Measurements from ENCODE around the gene TLCD3B.
A peak's percentile ranks its signal among the peaks of the same experiment; 100 is the strongest.

TLCD3B gene

DNA sequence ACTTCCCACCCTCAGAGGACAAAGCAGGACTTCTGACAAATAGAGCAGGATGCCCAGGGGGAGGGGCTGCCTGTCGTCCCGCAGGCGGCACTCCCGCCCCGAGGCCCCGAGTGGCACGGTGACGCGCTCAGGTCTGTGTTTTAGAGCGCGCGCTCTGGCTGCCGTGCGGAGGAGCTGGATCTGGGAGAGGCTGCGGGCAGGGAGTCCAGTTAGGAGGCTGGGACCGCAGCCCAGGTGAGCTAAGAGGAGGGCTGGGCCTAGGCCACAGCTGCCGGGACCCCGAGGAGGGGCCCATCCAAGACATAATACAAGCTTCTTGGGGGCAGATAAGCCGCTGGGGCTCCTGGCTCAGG is 26.7 kb downstream of the TLCD3B start:
- no peak for DNase-seq

DNA sequence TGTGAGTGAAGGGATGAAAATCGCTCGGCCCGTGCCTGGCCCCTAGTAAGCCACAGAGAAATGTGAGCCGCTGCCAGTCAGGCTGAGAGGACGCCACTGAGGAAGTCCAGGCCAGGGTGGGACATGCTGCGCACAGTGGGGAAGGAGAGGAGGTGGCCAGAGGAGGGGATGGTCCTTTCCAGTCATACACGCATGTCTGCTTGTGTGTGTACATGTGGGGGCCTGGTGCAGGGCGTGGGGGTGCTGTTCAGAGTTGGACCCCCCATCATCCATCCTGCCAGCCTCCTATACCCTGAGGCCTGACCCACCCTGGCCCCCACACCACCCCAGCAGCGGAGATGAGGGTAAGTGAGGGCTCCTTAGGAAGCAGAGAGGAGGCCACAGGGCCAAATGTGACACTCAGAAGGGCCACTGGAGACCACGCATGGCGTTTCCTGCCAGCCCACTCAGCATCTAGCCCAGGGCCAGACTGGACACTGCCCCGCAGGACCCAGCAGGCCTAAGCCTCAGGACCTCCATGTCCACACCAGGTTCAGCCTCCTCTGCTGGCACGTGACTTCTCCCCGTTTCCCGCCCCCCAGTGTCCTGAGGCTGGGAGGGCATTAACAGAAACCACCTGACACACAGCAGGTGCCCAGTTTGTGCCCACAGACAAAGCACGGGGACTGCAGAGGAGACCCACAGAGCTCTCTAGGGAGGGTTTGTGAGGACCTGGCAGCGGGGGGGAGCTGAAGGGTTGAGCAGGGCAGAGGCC is 27.2 kb downstream of the TLCD3B start:
- DNase-seq = no peak

DNA sequence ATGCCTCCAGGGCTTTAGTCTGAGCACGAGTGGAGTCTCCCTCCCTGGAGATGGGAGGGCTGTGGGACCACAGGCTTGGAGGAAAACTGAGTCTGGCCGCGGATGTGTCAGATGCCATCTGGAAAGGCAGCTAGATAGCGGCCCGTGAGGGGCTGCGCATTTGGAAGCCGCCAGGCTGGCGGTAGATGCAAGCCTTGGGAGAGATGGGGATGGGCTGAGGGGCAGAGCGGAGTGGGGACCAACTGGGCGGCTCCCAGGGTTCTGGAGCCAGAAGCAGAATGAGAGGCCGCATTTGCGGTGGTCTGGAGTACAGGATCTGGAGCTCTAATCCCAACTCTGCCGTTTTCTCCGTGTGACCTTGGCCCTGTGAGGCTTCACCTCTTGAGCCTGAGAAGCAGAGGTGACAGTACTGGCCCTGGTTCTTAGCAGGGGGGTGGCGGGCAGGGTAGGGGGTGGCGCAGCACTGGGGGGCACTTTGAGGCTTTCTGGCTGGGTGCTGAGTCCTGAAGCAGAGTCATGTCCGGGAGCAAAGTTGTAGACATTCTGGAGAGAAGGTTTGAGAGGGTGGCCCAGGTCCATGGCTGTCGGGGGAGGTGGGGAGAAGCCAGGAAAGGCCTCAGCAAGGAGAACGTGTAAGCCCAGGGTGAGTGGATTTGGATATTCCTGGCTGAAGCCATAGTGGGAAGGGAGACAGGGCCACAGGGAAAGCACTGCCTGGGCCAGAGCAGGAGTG is 28.3 kb downstream of the TLCD3B start:
- DNase-seq = no peak

DNA sequence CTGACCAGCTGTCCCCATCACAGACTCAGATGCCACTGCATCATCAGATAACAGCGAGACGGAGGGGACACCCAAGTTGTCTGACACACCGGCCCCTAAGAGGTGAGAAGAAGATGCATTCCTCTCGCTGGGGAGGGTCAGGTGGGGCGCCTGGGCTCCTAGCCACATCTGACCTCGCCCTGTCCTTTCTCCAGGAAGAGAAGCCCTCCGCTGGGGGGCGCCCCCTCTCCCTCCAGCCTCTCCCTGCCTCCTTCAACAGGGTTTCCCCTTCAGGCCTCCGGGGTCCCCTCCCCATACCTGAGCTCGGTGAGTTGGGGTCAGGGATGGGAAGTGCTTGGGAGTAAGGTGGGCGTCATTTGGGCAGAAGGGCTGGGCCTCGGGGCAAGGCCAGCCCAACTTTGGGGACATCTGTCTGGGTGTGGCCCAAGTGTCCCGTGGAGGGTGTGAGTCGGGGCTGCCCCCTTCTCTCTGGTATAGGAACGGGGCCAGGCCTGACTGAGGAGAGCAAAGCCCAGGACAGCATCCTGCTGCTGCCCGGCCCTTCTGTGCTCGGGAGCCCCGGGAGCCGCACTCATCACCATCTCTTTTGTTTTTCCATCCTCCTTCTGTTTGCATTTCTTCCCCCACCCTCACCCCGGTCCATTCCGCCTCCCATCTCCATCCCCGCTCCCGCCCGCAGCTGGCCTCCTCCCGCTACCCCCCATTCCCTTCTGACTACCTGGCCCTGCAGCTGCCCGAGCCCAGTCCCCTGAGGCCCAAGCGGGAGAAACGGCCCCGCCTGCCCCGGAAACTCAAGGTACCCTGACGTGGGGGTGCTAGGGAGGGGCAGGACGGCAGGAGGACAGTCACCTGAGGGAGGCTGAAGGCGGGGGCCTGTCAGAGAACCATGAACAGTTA is 30.1 kb downstream of the TLCD3B start:
- no peak for DNase-seq

DNA sequence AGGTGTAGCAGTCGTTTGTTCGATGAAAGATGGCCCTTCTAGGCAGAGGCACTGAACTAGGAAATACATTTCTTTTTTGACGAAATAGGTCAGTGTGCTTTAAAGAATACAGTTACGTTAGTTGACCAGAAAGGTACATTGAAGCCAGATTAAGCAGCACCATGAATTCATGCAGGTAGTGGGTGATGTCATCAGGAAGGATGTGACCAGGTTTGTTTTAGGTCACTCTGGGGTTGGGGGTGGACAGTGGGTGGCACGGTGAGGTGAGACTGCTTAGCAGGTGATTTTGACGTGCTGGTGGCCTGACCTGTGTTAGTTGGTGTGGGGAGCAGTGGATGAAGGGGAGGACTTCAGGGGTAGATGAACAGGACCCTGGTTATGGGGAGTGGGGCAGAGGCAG is 31.5 kb downstream of the TLCD3B start:
- no peak for DNase-seq

DNA sequence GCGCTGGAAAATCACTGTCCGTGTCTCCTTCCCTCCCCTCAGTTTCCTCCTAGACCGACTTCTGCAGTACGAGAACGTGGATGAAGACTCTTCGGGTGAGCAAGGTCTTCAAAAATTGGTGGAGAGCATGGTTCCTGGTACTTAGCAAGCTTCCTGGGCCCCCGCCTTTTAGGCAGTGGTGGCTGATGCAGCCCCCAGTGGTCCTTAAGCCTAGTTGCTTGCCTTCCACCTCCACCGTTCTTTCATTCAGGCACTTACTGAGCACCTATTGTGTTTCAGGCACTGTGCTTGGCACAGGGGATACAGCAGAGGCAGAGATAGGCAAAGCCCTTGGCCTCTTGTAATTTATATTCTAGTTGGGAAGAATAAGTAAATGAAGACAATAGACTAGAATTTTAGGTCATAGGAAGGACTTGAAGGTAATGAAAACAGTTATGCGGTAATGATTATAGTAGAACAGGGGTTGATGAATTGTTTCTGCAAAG is 34.3 kb downstream of the TLCD3B start:
- no peak for DNase-seq

DNA sequence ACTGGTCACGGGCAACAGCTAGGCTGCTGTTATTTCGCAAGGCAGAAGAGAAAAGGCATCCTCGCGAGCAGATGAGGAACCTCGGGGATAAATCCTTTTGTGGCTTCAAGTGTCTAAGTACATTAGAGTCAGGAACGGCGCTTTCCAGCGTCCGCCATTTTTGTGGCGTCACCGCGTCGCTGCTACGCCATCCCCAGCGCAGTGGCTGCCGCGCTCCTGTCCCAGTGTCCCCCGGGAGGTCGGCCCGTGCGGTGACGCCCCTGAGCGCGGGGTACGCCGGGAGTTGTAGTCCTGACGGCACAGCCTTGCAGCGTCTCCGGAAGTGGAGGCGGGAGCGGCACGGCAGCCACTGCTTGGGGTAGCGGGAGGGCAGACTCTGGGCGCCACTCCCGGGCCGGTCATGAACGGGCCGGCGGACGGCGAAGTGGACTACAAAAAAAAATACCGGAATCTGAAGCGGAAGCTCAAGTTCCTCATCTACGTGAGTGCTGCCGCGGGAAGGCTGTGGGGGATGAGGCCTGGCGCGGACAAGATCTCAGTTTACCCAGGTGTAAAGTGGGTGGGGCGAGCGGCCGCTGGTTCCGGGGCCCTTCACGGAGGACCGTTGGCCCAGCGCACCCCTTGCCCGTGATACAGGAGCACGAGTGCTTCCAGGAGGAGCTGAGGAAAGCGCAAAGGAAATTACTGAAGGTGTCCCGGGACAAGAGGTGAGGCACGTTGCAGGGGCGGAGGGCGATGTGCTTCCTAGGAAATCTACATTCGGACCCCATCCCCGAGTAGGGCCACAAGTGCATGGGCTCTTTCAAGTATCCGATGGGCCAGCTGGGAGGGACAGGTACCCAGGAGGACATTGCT is 34.9 kb downstream of the TLCD3B start, which contains the start of gene INO80E:
INO80E (plus strand) TSS at position 331 of the 855 bp plus-strand sequence; CDS start at position 401, 70 bp downstream.
- peak; percentile 98 to 99 for DNase-seq

DNA sequence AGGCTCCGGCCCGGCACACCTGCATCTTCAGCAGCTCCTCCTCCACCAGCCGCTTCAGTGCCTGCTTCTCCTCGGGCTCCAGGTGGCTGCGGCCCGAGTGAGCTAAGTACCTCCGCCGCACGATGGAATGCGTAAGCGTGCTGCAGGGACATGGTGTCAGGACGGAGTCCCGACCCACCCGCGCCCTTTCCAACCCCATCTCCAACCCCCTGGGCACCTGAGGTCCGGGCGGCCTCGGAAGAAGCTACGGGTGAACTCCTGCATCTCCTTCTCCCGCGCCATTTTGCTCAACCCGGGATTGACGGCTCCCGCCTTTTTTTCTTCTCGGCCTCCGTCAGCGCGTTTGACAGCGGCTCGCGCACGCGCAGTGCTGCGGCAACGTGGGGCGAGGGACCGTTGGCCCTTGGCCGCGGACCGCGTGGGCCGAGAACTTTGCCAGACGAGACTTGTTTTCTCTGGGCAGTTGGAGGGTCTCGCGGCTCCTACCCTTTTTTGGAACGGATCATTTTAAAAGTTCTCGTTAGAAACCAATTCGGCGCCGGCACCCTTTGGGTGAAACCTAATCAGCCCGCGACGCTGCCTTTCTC is 35.7 kb downstream of the TLCD3B start, which contains the start of gene HIRIP3:
HIRIP3 (minus strand) TSS at position 294 of the 587 bp plus-strand sequence; CDS start at position 282, 12 bp downstream.
- peak; percentile 83 to 90 for DNase-seq

DNA sequence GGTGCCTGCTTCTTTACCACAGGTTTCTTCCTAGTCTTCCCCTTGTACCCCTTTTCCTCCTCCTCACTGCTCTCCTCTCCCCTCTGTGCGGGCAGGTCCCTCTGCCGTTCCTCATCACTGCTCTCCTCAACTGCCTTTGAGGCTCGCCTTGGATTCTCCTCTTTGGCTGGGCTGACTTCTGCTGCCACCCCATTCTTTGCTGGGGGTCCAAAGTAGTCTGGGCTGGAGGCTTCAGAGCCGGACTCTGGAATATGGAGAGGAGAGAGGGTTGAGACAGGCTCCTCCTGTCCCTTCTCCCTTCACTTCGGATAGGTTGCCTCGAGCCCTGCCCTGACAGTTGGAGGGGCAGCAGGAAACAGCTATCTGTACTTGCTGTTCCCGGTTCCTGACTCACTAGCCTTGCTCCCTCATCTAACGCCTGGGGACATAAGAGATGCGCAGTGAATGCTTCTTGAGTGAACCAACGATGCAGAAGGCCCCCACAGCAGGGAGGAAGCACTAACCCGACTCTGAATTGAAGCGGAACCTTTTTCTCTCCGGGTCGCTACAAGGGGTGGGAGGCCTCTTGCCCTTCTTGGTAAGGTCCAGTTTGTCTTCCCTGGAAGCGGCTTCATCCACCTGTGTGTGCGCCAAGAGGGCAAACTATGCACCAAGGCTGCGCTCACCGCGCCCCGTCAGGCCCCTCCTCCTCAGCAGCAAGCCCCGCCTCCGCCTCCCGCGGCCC is 36.3 kb downstream of the TLCD3B start:
- DNase-seq = no peak

DNA sequence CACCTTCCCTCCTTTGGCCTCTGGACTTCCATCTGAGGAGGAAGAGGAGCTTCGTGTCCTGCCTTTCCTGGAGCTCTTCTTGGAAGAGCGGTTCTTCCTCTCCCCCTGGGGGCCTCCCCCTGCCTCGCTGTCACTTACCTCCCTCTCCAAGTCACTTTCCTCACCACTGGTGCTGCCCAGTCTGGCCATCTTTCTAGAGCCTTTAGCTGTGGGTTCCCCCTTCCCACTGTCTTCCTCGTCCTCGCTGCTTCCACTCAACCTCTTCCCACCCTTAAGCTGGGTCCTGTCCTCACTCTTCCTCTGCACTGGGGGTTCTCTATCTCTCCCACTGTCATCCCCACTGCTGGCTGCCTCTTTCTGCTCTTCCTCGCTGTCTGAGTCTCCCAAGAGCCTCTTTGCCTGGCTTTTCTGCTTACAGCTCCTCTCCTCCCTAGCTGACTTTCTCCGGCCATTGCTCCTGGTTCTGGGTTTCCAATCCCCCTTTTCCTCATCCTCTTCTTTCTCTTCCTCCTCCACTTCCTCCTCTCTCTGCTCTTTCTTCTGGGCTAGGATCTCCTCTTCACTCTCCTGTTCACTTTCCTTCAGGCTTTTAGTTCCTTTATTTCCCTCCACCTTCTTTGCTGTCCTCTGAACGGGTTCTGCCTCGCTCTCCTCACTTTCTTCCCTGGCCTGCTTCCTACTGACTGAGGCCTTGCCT is 37.0 kb downstream of the TLCD3B start:
- DNase-seq = no peak

DNA sequence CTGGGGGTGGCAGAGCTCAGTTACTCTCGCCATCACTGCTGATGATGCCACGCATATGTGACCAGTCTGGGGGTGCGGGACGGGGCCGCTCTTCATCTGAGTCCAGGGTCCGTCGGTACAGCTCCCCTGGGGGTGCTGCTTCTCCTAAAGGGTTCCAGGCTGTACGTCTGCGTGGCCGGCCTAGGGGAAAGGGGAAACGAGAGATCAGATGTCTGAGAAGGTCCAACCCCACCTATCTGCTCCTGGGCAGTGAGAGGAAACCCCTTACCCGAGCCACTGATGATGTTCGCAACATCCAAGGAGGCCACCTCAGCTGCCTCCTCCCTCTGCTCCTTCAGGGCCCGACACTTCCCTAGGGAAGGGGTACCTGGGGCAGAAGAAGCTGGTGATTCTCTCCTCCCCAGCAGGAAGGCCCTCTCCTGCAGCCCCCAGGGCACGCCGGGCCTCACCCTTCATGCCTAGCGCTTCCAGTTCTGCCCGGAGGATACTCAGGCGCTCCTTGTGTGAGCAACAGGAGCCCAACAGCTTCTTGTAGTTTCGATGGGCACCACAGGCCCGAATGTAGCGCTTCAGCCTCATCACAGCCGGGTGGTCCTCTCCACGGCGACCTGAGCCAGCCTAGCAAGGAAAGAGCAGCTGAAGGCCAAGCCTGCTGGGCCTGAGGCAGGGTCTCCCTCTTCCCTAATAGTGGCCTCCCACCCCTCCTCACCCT is 37.7 kb downstream of the TLCD3B start:
- no peak for DNase-seq

DNA sequence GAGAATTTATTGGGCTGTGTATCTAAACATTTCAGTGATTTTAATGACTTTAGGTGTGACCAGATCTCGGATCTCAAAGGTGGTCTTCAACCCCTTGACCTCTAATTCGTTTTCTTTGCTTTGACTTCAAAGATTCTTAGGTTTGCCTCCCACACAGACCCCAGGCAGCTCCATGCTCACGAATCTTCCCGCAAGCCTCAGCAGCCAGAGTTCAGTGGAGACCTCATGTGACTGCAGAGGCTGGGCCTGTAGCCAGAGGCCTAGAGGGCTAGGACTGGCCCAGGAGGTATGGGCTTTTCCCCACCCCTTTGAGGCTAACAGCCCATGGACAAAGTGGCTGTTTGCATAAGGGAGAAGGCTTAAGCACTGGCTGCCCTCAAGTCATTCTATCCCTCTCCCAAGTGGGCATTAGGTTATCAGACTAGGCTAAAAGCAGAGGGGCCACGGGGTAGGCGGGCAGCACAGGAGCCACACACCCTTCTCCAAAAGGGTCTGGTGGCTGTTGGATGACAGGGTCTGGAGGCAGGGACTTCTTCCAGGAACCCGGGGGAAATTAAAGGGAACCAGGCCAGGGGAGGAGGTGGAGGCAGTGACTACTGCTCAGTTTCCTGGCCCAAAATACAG is 38.6 kb downstream of the TLCD3B start:
- no peak for DNase-seq

DNA sequence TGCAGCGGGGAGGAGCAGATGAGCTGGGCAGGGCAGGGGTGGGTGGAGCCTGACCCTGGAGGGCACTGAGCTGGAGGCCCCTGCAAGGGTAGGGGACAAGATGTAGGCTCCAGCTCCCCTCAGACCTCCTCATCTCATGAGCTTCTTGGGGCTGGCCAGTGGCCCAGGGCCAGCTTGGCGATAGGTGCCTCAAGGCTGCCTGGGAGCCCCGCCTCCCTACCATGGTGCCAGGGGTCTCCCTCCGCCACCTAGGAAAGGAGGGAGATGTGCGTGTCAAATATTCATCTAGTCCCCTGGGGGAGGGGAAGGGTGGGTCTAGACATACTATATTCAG is 39.5 kb downstream of the TLCD3B start:
- no peak for DNase-seq

DNA sequence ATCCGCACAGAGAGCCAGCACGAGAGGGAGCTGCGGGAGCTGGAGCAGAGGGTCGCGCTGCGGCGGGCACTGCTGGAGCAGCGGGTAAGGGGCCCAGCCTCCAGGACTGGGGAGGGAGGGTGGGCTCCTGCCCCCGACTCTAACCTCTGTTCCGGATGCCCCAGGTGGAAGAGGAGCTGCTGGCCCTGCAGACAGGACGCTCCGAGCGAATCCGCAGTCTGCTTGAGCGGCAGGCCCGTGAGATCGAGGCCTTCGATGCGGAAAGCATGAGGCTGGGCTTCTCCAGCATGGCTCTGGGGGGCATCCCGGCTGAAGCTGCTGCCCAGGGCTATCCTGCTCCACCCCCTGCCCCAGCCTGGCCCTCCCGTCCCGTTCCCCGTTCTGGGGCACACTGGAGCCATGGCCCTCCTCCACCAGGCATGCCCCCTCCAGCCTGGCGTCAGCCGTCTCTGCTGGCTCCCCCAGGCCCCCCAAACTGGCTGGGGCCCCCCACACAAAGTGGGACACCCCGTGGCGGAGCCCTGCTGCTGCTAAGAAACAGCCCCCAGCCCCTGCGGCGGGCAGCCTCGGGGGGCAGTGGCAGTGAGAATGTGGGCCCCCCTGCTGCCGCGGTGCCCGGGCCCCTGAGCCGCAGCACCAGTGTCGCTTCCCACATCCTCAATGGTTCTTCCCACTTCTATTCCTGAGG is 40.0 kb downstream of the TLCD3B start:
- no peak for DNase-seq

DNA sequence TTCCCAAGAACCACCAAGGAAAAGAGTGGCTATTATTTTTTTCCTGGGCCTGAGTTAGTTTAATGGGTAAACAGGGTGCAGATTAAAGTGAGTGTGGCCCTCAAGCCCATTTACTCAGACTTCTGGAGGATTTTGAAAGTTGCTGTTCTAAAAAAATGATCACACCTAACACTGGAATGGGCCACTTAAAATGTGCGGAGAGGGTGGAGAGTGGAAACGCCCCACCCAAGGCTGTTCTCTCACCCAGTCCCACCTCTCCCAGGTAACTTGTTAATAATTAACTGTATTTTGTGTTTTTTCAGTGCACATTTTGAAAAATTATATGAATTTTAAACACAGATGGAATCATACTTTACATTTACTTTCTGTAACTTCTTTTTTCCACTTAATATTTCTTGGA is 41.0 kb downstream of the TLCD3B start:
- DNase-seq = no peak

DNA sequence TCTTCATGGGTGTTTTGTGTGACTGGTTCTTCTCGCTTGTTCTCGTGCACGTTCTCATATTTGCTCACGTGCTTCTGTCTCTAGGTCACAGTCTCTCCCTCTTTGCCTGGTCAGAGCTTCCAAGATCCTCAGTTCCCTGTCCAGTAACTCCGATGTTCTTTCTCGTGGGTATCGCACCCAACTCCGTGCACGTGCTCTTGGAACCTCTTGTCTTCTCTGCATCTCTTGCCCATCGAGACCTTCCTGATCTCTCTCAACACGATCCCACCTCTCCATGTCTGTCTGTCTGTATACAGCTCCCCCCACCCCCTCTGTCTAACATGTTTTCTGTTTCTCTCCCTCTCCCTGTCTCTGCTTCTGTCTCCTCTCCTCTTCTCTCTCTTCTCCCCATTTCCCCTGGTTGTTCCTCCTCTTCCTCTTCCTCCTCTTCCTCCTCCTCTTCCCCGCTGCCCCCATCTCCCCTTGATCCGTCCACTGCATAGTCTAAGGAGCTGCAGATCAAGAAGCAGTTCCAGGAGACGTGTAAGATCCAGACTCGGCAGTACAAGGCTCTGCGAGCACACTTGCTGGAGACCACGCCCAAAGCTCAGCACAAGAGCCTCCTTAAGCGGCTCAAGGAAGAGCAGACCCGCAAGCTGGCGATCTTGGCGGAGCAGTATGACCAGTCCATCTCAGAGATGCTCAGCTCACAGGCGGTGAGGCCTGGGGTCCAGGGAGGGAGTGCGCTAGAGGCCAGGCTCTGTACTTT is 41.8 kb downstream of the TLCD3B start:
- DNase-seq = no peak

DNA sequence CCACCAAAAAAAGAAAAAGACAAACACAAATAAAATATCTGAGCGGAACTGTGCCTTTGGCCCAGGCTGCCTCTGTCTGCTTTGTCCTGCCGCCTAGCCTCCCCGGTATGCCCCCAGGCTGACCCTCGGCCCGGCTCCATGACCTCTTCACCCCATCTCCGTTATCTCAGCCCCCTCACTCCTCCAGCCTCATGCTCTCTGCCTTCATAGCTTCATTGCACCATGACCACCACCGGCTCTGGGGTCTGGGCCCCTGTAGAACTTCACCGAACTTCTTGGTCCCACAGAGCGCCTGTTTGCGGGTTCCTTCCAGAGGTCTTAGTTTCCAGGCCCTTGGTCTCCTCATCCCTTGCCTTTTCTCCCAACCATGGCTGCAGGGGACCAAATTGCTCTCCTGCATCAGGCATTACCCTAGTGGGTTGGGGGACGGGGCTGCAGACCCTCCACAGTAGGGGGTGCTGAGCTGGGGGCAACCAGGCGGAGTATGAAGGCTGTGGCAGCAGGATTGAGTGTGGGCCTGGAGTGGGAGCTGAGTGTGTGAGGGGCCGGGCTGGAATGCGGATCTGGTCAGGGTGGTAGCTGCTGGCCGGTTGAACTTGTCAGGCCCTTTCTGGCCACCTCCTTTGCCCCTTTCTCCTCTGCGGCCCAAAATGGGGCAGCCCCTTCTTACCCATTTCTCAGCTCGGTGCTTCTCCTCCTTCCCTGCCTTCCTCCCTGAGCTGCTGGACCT is 42.6 kb downstream of the TLCD3B start:
- no peak for DNase-seq

All from NCI-H1930 (cell line).